HG03521 (cell line): ENCODE results near the gene ATP11A.
"Not testable (repeated sequence)": the region's sequence is repeated elsewhere in the genome, so short reads cannot be mapped to it uniquely, and the experiment has no call there.

ENCODE experiments used
- ATAC-seq: cut with Tn5 transposase; IDR thresholded peaks from one replicate; pipeline ENCODE4 v1.9.1; 2021; ENCODE audit warnings: mild to moderate bottlenecking, moderate library complexity; ENCODE audit not compliant: unreplicated experiment

Gene ATP11A

GRCh38 chr13:112669881-112670499 is 19.8 kb upstream of the ATP11A start:
- ATAC-seq, result no peak

- ATAC-seq, result no peak
Observed at GRCh38 chr13:112670864-112671263, 19.0 kb upstream of the ATP11A start.

DNA sequence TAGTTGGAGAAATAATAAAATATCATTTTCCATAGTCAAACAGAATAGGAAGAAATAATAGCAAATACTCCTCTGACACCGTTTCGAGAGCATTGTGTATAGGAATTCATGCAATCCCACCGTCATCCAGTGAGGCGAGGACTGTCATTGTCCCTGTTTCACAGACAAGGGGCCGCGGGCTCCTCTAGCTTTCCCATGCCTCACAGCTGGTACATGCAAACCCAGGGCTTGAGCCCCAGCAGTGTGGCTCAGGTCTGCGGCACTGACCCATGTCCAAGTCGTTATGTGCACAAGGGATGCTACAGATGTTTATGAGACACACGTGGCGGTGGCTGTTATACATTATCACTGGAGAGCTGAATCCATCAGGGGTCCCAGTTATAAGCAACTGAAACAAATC is 18.5 kb upstream of the ATP11A start:
- no peak for ATAC-seq

GRCh38 chr13:112672651-112673284 is 17.1 kb upstream of the ATP11A start:
- ATAC-seq, result no peak

- no peak for ATAC-seq
Observed at GRCh38 chr13:112674412-112675365, 15.1 kb upstream of the ATP11A start.

- no peak for ATAC-seq
Observed at GRCh38 chr13:112675366-112675756, 14.5 kb upstream of the ATP11A start.

DNA sequence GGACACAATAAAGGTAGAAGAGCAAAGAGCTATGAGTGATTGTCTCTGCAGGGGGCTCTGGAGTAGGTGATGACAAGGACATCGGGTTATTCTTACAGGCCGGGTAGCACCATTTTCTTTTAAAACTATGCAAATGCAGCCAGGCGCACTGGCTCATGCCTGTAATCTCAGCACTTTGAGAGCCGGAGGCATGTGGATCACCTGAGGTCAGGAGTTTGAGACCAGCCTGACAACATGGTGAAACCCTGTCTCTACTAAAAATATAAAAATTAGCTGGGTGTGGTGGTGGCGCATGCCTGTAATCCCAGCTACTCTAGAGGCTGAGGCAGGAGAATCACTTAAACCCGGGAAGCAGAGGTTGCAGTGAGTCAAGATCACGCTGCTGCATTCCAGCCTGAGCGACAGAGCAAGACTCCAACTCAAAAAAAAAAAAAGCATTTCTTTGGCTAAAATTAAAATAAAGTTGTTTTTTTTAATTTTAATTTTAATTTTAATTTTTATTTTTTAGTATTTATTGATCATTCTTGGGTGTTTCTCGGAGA is 12.3 kb upstream of the ATP11A start:
- ATAC-seq, result not testable (repeated sequence)

DNA sequence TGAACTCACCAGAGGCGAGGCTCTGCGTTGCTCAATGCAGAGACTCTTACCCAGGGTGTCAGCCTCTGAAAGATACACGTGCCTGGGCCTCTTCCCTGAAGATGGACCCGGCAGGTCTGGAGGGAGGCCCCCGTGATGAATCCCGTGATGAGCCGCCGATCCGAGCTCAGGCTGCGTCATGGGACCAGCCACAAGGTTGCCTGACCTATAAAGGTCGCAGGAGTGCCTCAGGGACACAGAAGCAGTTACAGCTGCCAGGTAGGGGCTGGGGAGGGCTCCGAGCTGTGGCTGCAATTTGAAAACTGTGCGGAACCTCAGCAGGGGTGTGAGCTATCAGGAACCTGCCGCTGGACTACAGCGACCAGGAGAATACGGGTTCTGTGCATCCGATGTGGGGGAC is 10.5 kb upstream of the ATP11A start:
- ATAC-seq, result no peak

GRCh38 chr13:112679932-112680677 is 9.7 kb upstream of the ATP11A start:
- no peak for ATAC-seq

- ATAC-seq, result no peak
Observed at GRCh38 chr13:112680741-112681360, 9.0 kb upstream of the ATP11A start.

GRCh38 chr13:112683581-112683980 is 6.3 kb upstream of the ATP11A start:
- no peak for ATAC-seq

GRCh38 chr13:112684071-112684845 is 5.6 kb upstream of the ATP11A start:
- ATAC-seq, result no peak

DNA sequence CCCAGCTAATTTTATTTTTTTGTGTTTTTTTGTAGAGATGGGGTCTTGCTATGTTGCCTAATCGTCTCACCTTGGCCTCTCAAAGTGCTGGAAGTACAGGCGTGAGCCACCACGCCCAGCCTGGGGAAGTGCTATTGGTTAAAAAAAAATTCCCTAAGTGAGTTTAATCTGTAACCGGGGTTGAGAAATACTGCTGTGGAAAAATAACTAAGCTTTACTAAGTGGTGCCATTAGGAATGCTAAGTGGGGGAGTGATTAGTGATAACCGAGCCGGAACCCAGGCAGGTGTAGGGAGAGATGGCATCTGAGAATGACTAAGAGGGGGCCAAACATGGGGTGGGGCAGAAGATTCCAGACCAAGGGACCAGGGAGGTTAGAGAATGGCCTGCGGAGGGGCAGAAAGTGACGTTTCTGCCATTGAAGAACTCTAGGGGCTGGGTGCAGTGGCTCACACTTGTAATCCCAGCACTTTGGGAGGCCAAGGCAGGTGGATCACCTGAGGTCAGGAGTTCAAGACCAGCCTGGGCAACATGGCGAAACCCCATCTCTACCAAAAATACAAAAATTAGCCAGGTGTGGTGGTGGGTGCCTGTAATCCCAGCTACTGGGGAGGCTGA is 4.5 kb upstream of the ATP11A start:
- ATAC-seq, result not testable (repeated sequence)

DNA sequence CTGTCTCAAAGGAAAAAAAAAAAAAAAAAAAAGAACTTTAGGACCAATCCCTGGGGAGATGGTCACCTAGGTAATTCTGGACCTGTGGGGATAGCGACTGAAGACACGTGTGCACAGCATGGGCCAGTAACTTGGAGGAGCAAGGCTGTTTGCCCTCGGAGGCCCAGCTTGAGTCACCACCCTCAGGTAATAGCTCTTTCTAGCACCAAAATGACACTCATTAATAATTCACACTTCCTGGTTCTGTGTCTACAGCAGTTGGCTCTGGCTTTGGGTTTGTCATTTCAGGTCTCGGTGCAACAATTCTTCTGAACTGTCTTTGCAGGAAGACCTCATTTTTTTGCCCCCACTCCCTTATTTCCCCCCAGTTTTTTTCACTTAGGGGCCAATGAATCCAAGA is 3.9 kb upstream of the ATP11A start:
- ATAC-seq, result no peak

- no peak for ATAC-seq
Observed at GRCh38 chr13:112686364-112686763, 3.5 kb upstream of the ATP11A start.

DNA sequence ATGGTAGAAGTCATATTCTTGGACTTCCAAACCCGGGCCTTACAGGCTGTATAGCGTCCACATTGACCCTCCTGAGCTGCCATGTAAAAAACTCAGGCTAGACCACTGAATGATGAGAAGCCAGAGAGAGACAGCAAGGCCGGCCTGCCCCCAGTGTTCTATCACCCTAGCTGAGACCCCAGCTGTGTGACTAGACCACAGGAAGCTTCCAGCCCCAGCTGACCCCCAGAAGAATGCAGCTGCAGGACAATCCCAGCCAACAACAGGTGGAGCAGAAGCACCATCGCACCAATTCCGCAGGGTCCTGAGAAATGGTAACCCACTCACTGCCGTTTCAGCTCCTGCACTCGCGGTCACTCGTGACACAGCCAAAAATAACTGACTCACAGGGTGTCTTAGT is 2.9 kb upstream of the ATP11A start:
- no peak for ATAC-seq

- ATAC-seq, result no peak
Observed at GRCh38 chr13:112687836-112688559, 1.8 kb upstream of the ATP11A start.

DNA sequence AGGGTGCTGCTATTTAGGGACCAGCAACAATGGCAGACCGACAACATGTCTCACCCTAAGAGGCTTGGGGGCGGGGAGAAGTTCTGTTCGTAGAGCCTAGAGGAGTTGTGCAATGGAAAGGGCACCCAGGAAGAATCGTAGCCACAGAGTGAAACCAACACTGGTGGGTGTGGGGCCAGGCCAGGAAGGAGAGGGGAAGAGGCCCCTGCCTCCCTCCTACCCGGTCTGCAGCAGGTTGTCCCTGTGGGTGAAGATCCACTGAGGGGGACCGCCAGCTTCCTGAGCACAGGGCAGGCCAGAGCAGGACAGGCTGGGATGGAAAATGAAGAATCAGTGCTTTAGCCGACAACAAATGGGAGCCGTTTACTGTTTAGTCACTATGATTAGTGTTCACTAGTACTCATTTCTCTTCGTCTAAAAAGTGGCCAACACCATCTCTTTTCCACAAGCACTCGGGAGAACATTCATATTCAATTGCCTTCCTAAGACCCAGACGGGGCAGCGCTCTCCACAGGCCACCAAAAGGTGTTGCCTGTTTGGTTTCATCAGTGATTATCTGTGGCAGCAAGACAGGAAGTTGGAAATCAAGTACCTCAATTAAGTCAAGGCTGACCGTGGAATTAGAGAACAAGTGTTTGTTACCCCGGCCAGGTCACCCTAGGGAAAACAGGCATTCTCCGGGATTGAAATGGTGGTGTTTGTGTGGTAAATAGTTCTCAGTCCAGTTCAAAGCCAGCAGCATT is 1.1 kb upstream of the ATP11A start:
- no peak for ATAC-seq
